GM18511 (cell line): ENCODE measurements around the gene LUC7L.
"Not testable (repeated sequence)": the region's sequence is repeated elsewhere in the genome, so short reads cannot be mapped to it uniquely, and the experiment has no call there.

Source experiments
- ATAC-seq: cut with Tn5 transposase; IDR thresholded peaks from one replicate; pipeline ENCODE4 v1.9.1; 2021; ENCODE audit warnings: mild to moderate bottlenecking, moderate library complexity; ENCODE audit not compliant: unreplicated experiment

The LUC7L gene, protein sequence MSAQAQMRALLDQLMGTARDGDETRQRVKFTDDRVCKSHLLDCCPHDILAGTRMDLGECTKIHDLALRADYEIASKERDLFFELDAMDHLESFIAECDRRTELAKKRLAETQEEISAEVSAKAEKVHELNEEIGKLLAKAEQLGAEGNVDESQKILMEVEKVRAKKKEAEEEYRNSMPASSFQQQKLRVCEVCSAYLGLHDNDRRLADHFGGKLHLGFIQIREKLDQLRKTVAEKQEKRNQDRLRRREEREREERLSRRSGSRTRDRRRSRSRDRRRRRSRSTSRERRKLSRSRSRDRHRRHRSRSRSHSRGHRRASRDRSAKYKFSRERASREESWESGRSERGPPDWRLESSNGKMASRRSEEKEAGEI

DNA sequence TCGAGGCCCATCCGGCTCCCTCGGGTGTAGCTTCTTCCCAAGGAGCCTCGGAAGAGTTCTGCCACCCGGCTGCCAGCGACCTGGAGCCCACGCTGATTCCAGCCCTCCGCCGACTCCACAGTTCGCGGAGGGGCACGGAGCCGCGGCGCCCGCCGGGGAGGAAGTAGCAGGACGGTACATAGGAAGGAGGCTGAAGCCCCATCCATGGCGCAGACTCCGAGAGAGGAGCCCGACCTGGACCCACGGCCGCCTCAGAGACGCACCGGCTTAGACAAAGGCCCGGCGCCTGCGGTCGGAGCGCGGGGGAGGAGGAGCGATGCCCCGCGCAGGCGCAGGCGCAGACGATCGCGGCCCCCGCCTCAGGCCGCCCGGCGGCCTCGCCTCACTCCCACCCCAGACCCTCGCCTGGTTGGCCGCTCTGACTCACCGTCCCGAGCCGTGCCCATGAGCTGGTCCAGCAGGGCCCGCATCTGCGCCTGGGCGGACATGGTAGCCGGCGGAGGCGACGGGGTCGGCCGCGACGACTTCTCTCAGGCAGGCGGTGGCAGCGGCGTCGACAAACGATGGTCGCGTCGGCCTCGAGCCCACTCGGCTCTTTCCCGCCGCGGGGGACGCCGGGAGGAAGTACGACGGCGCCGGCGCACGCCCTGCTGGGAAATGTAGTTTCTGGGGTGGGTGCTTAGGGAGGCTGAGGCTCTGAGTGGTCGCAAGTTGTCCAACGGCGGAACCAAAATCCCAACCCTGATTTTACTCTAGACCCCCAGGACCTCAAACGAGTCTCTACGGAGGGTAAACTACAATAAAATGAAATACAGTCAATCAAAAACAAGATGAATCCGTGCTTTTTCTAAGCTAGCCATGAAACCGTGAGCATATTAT lies at the start of gene LUC7L:
Gene LUC7L (minus strand): TSS at position 598 of the 879 bp plus-strand sequence. CDS start 110 bp downstream, at position 488.
- ATAC-seq: peak; percentile 93

DNA sequence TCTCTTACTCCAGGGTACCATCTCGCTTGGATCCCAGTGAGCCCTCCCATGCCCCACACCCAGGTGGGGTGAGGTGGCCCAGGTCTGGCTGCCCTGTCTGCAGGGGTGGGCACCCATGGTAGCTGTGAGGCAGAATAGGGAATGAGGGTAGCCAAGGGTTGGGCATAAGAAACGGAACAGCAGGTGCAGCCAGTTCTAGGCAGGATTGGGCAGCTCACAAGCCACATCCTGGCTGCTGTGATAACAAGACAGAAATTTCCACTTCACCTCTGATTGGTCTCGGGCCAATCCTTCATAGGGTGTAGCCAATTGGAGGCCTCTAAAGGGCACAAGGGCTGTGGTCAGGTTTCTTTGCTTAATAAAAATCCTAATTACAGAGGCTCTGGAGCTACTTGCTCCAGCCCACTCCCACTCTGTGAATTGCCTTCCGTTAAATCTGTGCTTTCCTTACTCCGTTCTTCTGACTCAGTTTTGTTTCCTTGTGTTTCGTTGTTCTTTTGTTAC lies 49.7 kb upstream of the LUC7L start:
- ATAC-seq: no peak

DNA sequence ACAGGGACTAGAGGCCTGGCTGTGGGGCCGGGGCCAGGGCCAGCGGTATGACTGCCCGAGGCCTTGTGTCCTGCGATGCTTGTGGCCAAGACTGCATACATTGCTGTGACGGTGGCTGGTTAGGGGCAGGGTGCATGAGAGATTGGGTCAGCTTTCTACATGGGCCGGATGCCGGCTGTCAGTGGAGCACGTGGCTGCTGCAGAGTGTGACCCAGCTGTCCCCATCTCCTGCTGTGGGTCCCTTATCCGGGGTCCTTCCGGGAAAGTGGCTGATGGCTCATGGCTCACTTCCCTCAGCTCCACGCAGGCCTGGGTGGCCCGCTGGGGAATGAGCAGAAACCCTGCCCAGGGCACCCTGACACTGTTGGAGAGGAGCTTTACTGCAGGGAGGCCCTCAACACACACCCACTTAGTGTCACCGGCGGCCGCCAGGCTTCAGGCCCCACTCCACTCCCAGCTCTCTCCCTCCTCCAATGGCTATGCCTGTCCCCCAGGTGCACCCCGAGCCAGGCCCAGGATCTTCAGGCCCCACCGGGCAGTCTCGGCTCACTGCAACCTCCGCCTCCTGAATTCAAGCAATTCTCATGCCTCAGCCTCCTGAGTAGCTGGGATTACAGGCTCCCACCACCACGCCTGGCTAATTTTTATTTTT lies 47.3 kb upstream of the LUC7L start:
- ATAC-seq: no peak

DNA sequence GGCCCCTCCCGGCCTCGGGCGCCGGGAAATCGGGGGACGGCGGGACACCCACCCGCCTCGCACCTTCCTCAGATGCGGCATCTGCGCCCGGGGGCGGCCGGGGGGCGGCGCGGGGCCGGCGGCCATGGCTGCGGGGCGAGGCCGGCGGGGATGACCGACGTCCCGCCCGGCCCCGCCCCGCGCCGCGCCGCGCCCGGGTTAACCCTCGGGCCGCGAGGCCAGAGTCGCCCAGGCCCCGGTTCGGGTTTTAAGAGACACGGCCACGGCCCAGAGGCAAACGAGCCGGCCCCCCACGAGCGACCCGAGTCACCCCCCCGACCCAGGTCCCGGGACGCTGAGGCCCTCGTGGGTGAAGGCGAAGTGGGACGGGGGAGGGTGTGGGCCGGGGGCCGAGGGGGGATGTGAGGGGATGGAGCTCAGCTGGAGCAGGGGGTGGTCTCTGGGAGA lies 46.6 kb upstream of the LUC7L start, which contains the start of gene RGS11:
Gene RGS11 (minus strand): TSS at position 159 of the 447 bp plus-strand sequence. CDS start 33 bp downstream, at position 126.
- no peak for ATAC-seq

DNA sequence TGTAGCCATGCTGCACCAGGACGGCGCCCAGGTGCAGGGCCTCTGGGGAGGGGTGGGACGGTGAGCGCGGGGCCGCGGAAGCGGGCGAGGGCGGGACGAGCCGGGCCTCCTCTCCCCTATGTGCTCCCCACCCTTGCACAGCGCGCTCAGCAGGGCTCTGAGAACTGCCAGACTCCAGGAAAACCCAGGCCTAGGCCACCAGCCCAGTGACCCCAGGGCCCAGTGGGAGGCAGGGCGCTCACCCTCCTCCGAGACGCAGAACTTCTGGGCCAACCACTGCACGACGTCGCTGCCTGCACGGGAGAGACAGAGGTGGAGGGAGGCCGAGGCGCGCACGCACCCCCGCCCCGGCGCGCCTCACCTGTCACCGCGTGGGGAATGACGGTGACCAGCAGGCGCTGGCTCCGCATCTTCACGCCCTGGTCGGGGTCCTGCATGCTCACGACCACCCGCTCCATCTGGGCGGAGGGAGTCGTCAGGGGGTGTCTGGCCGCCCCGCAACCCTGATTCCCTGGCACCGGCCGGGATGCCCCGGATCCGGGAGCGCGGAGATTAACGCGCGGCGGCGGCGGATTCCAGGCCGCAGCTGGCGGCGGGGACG lies 45.9 kb upstream of the LUC7L start:
- ATAC-seq: no peak

DNA sequence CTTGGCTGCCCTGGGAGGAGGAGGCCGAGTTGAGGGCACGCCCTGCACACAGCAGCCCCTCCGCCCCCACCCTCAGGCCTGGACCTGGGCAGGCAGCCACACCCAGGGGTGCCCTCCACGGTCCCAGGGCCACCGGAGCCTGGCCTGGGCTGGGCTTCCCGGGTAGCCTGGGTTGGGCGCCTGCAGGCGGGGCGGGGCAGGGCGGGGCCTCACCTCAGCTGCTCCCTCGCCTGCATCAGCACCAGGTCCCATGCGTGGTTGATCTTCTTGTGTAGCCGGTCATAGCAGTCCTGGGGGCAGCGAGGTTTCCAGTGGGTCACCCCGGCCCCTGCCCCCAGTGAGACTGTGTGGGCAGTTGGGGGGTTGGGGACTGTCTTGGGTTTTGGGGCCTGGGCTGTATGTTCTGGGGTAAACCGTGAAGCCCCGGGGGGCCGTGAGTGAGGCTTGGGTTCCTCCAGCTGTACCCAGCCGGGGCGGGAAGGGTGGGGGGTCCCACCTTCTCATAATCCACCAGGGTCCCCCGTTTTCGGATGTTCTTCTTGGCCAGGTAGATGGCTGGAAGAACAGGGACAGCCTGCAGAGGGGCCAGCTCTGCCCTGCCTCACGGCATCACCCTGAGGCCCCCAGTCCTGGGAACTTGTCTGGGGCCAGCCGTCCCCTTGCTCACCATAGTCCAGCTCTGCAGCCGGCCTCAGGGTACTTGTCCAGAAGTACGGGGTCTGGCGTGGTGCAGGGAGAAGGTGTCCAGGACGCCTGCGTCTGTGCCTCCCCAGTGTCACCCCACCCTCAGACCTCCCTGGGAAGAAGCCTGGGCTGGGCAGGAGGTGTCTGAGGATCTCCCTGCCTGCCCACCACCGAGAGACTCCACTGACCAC lies 44.5 kb upstream of the LUC7L start:
- ATAC-seq: no peak

DNA sequence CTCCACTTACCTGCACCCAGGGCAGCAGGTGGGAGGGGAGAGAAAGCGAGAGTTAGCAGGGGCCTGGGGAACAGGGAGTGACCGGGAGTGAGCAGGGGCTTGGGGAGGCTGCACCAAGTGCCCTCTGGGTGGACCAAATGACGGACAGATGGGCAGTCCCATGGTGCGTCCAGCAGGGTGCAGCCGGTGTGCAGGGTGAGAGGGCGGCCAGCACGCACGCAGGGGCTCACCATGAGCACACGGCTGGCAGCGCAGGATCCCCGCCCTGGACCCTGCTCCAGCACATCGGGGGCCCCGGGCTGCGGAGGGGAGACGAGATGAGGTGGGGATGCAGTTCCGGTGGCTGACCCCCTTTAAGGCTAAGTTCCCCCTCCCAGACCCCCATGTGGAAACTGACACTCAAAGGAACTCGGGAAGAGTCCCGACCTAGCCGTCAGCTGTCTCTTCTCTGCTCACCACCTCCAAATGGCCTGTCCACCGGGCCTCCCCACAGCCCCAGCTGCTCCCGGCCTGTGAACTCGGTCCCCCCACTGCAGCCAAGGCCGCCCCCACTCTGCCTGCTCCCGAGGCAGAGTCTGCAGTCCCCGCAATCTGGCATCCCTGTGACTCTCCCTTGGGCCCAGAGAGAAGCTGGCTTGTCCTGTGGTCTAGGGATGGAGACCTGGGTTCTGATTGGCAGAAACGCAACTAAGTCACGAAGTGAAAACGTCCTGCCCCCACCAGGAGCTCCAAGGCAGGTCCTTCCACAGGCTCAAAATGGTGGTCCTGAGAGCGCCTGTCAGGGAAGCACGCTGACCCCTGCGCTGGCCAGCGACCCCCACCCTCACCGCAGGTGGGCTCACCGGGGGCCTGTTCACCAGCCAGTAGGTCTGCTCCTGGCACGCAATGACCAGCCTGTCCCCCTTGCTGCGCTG lies 43.6 kb upstream of the LUC7L start:
- no peak for ATAC-seq

DNA sequence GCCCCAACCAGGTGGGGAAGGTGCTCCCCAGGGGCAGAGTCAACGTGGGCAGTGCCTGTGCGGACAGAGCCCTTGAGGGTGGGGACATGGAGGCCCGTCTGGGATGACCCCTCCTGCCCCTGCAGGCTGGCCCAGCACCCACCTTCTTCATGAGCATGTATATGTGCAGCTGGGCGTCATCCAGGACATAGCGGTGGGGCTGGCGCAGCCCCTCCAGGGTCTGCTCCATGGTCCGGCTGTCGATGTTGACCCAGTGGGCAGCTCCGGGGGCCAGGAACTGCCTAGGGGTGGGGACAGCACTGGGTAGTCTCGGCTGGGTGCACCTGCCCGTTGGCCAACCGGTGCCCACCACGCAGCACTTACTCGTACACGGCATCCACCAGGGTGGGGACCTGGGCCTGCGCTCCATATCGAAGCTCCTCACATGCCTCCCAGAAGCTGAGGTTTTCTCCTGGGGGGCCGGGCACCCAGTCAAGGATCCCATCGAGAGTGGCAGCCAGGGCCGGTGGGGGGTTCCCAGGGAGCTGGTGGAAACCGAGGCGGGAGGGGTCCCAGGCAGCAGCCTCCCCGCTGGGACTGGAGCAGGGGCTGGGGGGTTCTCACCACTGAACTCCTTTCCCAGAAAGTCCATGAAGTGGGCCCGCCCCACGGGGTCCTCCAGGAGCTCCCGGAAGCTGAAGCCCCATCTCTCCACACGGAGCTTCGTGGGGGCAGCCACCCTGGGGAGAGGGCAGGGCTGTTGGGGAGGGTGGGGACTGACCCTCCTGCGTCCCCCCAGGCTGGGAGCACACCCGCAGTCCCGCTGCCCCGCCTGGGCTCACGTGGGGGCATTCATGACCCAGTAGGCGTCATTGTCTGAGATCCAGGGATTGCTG lies 41.4 kb upstream of the LUC7L start:
- ATAC-seq: no peak

DNA sequence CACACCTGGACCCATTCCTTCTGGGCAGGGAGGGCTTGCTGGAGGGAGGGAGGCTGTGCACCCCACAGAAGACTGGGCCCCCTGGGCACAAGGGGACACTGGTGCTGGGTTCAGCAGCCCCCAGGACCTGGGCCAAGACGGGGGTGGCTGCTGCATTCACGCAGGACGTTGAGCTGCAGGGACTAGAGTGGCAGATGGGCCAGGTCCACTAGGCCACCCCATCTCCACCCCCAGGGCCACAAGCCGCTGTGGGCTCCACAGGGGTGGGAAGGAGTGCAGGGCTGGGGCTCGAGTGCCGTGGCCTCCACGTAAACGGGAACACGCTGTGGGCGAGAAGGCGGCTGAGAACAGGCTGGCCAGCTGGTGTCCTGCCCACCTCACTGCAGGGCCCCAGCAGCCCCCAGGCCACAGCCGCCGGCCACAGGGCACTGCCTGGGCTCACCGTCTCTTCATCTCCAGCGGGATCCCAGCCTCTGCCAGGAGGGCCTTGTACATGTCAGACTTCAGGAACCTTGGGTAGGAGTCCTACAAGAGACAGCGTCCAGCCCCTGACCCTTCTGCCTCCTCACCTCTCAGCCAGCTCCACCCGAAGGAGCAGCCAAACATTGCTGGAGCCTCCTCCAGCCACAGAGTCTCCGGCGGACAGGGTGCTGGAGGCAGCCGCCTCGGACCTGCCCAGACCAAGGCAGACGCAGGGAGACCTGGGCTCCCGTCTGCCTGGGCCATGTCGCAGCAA lies 40.0 kb upstream of the LUC7L start:
- no peak for ATAC-seq

DNA sequence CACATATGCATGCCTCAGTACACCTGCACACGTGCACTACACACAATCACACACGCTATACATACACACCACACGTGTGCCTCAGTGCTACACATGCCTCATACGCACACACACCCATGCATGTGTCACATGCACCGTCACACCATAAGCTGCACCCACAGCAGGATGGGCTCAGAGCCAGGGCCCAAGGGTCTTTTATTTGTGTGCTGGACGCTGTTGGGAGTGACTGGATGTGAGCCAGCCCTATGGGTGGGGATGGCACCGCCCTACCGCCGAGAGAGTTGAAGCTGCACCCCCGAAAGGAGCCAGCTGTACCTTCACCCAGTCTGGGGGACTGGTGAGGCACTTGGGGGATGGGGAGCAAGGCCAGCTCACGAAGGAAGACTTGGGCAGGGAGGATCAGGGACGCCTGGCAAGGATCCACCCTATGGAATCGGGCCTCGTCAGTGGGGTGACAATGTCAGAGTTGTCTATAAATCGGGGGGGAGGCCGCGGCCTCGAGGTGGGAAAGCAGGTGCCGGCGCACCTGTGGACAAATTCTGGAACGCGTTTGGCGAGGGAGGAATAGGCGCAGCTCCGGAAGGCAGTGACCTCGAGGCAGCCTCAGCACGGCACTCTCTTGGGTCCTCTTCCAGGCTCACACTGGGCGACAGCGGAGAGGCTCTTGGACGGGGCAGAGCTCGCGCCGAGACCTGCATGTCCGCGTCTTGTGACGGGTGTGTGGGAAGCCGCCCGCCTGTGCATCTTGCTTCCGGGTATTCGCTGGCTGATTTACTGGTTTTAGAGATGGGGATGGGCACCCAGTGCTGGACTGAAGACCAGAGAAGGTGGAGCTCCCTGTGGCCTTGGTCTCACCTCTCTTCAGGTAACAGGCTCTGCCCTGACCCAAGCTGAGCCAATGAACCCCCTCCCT lies 39.1 kb upstream of the LUC7L start:
- ATAC-seq: no peak

DNA sequence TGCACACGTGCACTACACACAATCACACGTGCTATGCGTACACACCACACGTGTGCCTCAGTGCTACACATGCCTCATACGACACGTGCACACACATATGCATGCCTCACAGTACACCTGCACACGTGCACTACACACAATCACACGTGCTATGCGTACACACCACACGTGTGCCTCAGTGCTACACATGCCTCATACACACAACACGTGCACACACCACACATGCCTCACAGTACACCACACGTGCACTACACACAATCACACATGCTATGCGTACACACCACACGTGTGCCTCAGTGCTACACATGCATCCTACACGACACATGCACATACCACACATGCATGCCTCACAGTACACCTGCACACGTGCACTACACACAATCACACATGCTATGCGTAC lies 38.3 kb upstream of the LUC7L start:
- not testable (repeated sequence) for ATAC-seq

DNA sequence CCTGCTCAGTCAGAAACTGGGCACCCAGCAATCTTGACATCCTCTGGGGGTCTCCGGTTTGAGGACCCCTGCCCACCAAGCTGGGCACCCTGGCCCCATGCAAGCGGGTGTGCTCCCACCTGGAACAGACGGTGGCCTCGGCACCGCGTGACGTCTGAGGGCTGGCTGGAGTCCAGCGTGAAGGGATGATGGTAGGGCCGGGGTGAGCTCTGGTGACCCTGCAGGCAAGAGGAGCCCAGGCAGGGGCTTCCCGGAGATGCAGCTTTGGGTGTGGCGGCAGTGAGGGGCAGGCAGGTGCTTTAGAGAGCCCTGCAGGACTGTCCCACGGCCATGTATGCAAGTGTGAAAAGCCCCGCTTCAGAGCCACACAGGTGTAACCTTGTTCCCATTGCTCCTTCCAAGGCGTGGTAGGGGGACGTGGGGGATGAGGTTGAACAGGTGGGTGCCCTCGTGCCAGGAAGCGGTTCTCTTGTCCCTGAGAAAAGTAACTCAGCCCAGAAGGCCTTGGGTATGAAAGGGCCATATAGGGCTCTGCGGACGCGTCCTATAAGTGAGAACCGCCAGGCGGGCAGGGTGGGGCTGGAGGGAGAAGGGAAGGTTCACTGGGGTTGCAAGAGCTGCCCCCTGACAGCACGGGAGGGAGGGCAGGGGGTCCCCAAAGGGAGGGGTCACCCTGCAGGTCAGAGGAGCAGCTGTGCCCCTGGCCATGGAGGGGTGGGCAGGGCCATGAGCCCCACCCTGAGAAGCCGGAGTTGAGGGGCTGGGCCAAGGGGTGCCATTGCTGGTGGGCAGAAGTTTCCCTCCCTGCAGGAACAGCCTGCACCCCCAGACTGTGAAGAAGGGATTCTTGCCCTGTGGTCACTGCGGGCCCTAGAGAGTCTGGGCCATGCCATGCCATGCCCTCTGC lies 37.3 kb upstream of the LUC7L start:
- ATAC-seq: no peak

DNA sequence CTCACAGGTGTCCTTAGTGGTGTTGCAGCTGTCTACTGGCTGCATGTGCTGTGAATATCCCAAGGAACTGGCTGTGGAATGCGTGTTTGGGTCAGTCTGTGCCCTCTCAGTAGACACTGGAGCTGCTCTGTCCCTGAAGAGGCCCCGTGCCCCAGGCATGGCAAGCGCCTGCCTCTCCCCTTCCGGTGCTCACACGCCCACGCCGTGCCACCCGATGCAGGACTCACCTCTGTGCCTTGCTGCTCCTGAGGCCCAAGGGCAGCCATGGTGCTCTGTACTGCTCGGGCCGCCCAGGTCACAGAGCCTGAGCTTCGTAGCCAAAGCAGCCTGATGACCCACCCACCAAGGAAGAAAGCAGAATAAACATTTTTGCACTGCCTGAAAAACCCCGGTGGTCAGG lies 36.5 kb upstream of the LUC7L start:
- ATAC-seq: no peak

DNA sequence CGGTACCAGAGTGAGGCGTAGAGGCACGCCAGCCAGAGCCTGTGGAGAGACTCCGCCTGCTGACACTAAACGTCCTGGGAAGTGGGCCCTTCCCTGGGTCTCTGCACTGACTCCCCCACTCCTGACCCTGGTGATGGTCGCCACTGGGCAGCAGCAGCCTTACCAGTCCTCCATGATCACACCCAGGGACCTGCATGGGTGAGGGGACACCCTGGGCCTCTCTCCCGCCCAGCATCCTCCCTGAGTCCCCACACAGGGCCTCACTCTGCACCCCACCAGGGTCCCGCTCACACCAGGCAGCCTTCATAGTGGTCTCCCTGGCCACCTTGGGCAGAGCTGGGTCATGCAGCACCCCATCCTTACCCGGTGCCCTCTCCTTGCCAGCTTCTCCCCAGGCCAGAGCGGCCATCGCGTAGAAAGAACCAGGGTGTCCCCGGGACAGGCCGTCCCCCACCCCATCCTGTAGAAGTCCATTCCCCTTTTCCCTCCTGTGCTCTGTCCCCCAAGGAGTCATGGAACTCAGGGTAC lies 35.8 kb upstream of the LUC7L start:
- ATAC-seq: no peak
